AG04450 (cell line): Measurements from ENCODE around the gene EYA3. TPM values are rescaled to one million over a fixed set of nuclear protein-coding genes. Genes with fewer than 3 reads are reported as not detected.

Experiments
- CTCF ChIA-PET: fragments of 300-600, 350-600 bp; formaldehyde crosslinking; extraction: SDS; loops from one replicate; lab custom pipeline; 2022; ENCODE audit warnings: antibody characterized with exemption, inconsistent platforms; lab: Charles Lee
- POLR2A ChIA-PET: fragments of 350-600 bp; formaldehyde crosslinking; extraction: SDS; loops from one replicate; lab custom pipeline; 2021; ENCODE audit warnings: antibody characterized with exemption, inconsistent platforms; lab: Yijun Ruan, JAX
- DNase-seq: peaks from one replicate; pipeline ENCODE4 v3.0.0-alpha.2; 2011; ENCODE audit warnings: low read depth, low spot score
- H3K27ac ChIP-seq: one replicate; pipeline ENCODE4 v1.5.1; 2012; ENCODE audit warnings: low read depth, low read length, control low read depth
- H3K27me3 ChIP-seq: one replicate; pipeline ENCODE4 v1.6.0; 2012; ENCODE audit warnings: low read length; ENCODE audit not compliant: control insufficient read depth, insufficient read depth
- H3K4me3 ChIP-seq: 2 replicates; pipeline ENCODE4 v1.5.1; 2011; ENCODE audit warnings: mild to moderate bottlenecking, low read depth, low read length, control low read depth
- H3K9me3 ChIP-seq: 2 replicates; pipeline ENCODE4 v1.5.1; 2012; ENCODE audit warnings: low read length; ENCODE audit not compliant: control insufficient read depth, insufficient read depth
- CTCF ChIP-seq: IDR thresholded peaks from 2 replicates; pipeline ENCODE4 v1.5.1; 2011; ENCODE audit warnings: low read depth, low read length, control low read depth, inconsistent platforms
- polyA plus RNA-seq: library from polyadenylated mRNA; depleted of rRNA; stranded (reverse); fragments of >200 nt; gene quantifications from 2 replicates; pipeline ENCODE4 v1.2.3, GENCODE V29; 2011

The EYA3 gene
- polyA plus RNA-seq, 1 experiment = 17.0 TPM

DNA sequence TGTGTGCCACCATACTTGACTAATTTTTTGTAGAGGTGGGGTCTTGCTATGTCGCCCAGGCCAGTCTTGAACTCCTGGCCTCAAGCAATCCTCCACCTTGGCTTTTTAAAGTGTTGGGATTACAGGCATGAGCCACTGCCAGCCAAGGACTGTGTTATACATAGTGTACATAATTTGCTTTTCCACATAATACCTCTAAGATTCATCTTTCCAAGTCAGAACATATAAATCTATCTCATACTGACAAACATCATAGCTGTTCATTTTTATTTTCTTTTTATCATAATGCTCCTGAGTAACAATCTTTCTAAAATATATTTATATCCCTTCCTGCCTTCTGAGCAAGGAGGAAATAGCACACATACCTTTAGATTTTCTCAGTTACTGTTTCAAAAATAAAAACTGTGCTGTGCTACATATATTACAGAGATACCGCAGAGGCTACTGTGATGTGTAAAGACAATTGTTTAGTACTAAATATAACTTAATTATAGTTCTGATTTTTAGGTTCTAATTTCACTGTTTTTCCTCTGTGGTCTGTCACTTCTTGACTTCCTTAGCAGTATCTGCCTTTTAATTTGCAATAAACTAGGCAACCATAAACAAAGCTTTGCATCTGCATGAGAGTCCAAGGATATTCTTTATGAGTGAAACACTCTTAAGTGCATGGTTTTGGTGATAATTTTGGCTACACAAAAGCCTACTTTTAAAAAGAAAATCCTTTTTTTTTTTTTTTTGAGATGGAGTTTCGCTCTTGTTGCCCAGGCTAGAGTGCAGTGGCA is 59.3 kb downstream of the EYA3 start:
- no peak for TF ChIP-seq CTCF
- DNase-seq = no peak
- Histone ChIP-seq H3K4me3 (no peak overlapping the region), H3K27ac (peak overlapping the region; percentile 54), H3K9me3 (no peaks in the 10 kb centered on the region), H3K27me3 (no peaks in the 10 kb centered on the region)
- POLR2A ChIA-PET = interaction anchor here (0.6 kb wide), 1 partner anchor 22 kb away, joined by 5 read pairs; no protein-coding TSS in a partner anchor
- CTCF ChIA-PET = interaction anchor here (0.6 to 1.1 kb wide), 2 partner anchors 8 to 220 kb away, joined by 3 to 6 read pairs; no protein-coding TSS in a partner anchor

DNA sequence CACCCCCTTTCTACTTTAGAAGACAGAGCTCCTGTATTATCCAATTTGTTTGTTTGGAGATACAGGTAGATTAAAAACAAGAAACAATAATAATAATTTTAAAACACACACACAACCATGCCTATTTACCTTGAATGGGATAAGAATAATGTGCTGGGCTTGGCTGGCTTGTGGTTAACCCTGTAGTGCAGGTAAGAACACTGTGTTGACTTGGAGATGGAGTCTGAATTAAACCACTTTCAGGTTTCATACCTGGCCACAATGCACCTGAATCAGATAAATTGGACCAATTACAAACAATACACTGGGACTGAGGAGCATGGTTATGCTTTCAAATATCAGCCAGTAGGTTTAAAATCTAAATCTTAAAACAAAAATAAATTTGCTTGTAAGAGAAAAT is 60.8 kb downstream of the EYA3 start:
- Histone ChIP-seq H3K4me3 (no peak overlapping the region), H3K9me3 (no peaks in the 10 kb centered on the region), H3K27me3 (no peaks in the 10 kb centered on the region), H3K27ac (no peak overlapping the region)
- no peak for DNase-seq
- CTCF ChIA-PET = interaction anchor here (1.0 kb wide), 1 partner anchor 170 kb away, joined by 4 read pairs; no protein-coding TSS in a partner anchor
- TF ChIP-seq CTCF = no peak
- POLR2A ChIA-PET = no interaction called here

GRCh38 chr1:28027238-28027637 is 61.2 kb downstream of the EYA3 start:
- no peak overlapping the region for H3K4me3 ChIP-seq
- H3K27ac ChIP-seq = no peak overlapping the region
- no peak for TF ChIP-seq CTCF
- ChIA-PET CTCF (interaction anchor here (1.0 kb wide), 1 partner anchor 182 kb away, joined by 3 read pairs; no protein-coding TSS in a partner anchor), POLR2A (no interaction called here)
- DNase-seq = no peak
- H3K9me3 ChIP-seq = no peaks in the 10 kb centered on the region
- no peaks in the 10 kb centered on the region for H3K27me3 ChIP-seq

- H3K9me3 ChIP-seq = no peaks in the 10 kb centered on the region
- no peaks in the 10 kb centered on the region for H3K27me3 ChIP-seq
- POLR2A ChIA-PET = no interaction called here
- CTCF ChIA-PET = interaction anchor here (1.0 kb wide), 1 partner anchor 183 kb away, joined by 3 read pairs; no protein-coding TSS in a partner anchor
- no peak for TF ChIP-seq CTCF
- H3K27ac ChIP-seq = no peak overlapping the region
- H3K4me3 ChIP-seq = no peak overlapping the region
- no peak for DNase-seq
Measured at GRCh38 chr1:28026329-28026728, 62.1 kb downstream of the EYA3 start.

DNA sequence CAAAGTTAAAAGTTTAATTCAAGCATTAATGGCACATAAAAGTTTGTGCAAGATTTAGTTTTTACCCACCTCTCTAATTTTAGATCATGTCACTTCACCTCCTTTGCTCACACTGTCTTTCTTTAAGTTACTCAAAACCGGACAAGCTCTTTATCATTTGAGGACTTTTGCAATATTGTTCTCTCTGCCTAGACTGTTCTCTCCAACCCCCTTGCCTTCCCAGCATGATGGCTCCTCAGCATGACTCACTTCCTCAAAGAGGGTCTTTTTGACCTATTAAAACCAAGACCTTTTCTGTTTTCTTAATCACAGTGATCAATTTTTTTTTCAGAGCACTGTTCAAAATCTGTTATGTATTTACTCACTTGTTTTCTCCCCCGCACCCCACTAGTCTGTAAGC is 67.3 kb downstream of the EYA3 start:
- no peak for DNase-seq
- no peaks in the 10 kb centered on the region for H3K9me3 ChIP-seq
- H3K27ac ChIP-seq = no peak overlapping the region
- no peaks in the 10 kb centered on the region for H3K27me3 ChIP-seq
- no peak overlapping the region for H3K4me3 ChIP-seq
- no peak for TF ChIP-seq CTCF
- ChIA-PET POLR2A (no interaction called here), CTCF (interaction anchor here (0.5 to 1.8 kb wide), 3 partner anchors 8 to 255 kb away, joined by 4 to 8 read pairs (median 6); no protein-coding TSS in a partner anchor)
